Esophagus squamous epithelium (tissue), 4 donors: Measurements from ENCODE around the gene C2CD4D.

Experiments used
- POLR2A ChIP-seq, 4 donors: fragments of 450-650 bp; IDR thresholded peaks; one replicate each; pipeline ENCODE4 v1.6.1; 2017; ENCODE audit warnings: antibody characterized with exemption in 4 of 4, mild to moderate bottlenecking in 4 of 4, moderate library complexity in 3 of 4
- TF ChIP-seq, protein P1 (sequence below), 6 experiments: fragments of 450-650 bp in 4 of 6; fragments of 200-600 bp in 2 of 6; sonication (generic) in 2 of 6; IDR thresholded peaks; one replicate each; pipeline ENCODE4 v1.5.1; 2016 to 2019; ENCODE audit warnings: antibody characterized with exemption in 6 of 6, mild to moderate bottlenecking in 4 of 6, moderate library complexity in 4 of 6

DNA sequence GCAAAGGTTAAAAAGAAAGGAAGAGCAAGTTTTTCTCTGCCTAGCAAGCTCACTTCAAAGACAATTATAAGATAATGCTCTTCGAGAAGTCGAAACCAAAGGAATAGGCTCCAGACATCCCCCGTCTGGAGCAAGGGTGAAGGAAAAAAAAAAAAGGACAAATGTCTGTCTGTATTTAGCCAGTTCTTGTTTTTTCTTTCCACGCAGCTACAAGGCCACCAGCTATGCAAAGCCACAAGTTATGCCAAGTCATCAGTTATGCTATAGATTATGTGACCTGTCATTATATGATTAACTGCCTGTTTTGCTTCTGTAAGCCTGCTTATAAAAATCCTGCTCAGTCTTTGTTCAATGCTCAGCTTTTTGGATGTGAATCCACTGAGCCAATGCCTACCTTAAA lies 16.3 kb upstream of the C2CD4D start:
- TF ChIP-seq, protein P1, sequence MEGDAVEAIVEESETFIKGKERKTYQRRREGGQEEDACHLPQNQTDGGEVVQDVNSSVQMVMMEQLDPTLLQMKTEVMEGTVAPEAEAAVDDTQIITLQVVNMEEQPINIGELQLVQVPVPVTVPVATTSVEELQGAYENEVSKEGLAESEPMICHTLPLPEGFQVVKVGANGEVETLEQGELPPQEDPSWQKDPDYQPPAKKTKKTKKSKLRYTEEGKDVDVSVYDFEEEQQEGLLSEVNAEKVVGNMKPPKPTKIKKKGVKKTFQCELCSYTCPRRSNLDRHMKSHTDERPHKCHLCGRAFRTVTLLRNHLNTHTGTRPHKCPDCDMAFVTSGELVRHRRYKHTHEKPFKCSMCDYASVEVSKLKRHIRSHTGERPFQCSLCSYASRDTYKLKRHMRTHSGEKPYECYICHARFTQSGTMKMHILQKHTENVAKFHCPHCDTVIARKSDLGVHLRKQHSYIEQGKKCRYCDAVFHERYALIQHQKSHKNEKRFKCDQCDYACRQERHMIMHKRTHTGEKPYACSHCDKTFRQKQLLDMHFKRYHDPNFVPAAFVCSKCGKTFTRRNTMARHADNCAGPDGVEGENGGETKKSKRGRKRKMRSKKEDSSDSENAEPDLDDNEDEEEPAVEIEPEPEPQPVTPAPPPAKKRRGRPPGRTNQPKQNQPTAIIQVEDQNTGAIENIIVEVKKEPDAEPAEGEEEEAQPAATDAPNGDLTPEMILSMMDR (IDR thresholded peaks at IDR 0.05) = no peak
- TF ChIP-seq POLR2A (IDR thresholded peaks at IDR 0.05) = no peak
